AG08396 (cell line): ENCODE data around the gene RAD18.

ENCODE experiments used
- DNase-seq: peaks from one replicate; pipeline ENCODE4 v3.0.0; 2012; ENCODE audit warnings: low spot score, mixed read lengths

RAD18 gene

DNA sequence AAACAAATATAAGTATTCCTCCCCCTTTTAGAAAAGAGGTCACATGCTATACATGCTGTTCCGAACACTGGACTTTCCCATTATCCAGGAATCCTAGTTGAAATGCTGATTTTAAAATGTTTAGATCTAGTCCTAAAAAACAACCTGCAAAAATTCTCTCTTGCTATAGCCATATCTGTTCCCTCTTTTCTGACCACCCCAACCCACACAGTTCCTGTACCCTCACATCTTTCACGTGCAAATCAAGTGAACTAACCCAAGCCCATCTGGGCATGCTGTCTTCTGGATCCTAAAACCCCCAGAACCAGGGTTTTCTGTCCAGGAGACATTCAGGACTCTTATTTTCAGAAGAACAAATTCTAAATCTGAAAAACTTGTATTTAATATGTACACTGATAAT is 67.4 kb downstream of the RAD18 start:
- no peak for DNase-seq

DNA sequence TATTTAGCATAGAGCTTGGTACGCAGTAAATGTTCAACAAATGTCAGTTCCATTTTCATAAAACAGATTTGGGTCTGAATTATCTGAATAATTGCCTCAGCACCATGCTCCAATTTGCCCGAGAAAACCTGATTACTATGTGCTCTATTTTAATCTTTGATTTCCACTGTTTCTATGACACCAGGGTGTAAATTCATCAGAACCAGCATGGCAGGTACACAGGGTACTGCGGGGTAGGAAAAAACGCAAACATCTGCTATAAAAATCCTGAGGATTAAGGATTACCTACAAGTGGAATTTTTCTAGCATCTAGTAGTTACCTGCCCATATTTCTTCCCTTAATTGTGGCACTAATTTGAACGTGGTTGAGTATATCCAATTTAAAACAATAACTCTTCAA is 70.3 kb downstream of the RAD18 start:
- DNase-seq, result no peak

DNA sequence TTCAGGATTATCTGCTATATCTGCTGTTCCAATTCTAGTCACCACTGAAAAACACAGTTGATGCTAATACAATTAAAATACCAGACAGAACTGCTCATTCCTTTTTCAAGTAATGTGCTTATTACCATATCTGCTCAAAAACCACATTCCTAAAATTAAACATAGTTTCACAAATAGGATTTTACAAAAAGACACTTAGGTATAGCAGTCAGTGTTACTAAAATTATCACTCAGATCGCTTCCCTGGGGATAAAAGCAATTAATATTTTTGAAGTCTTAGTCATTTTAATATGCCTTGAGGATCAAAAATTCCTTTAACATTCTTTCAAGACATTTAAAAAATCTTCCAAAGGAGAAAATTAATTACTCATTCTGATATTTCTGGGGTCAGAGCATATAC is 71.5 kb downstream of the RAD18 start:
- DNase-seq, result no peak

DNA sequence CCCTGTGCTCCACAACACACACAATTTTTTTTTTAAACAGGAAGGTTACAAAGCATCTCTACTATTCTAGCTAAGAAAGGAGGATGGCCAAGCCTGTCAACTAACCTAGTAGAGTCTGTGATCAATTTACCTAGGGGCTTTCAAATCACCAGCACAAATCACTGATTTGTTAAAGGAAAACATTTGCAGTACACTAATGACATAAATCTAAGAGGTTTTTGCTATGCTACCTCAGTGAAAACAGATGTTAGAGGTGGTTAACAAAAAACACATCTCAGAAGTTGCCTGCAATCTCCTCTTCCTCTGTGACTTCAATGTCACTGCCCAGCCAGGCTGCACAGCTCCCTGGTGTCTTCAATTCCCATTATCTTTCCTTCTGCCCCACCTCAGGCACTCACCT is 72.0 kb downstream of the RAD18 start:
- DNase-seq, result no peak

DNA sequence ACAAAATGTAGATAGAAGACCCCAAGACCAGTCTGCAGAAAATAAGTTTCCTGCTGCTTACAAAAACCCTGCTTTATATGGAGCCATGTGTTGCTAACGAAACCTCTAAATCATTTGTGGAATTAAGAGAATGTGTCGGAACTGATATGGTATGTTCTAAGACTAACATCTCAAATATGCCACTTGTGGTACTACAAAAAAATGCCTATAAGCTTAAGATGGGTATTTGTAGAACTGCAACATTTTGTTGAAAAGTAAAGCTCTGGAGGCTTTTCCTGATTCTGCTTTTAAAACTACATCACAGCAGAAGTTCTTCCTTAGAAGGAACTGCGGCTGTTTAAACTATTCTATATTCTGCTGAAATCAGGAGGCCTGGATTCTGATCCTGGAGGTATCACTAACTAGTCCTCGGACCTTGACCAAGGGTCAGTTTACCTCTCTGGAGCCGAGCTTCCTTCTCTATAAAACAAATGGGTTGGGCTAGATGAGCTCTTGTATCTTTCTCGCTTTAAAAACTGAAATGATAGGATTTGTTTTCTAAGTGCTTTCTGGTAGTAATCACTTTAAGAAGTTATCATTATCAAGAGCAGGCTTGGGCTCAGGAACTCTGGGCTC is 74.9 kb downstream of the RAD18 start:
- no peak for DNase-seq

DNA sequence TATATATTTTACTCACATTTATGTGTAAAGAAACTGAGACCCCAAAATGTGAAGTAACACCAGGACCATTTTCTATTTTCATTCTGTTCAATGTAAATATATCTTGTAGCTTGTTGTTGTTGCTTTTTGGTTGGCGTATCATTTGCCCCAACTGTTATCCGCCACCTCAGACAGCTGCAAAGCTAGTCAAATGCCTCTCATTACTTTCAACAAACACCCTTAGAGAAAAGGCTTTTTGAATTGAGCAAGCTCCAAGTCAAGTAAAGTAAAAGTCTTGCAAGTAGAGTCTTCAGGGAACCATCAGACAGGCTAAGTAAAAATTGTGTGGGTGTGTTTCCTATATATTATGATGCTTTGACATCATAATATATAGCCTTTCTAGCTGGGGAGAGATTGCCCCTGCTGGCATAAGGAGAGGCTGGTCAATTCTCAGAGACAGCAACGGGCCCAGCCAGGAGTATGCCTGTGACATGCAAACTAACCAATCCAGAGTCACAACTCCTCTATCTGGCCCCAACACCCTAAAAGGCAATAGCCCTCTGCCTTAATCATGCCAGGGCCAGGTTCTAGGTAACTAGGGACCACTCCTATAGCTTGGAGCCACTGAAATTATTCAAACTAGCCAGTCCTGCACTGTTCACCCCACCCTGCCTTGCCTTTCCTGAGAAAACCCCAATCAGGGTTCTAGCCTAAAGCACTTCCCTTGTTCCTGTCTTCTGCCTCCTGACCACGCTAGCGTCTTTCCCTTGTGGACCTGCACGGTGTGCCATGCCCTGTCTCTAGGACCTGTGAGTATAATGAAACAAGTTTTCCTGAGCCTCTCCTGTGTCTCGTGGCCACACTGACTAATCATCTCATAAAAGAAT is 75.6 kb downstream of the RAD18 start:
- no peak for DNase-seq

DNA sequence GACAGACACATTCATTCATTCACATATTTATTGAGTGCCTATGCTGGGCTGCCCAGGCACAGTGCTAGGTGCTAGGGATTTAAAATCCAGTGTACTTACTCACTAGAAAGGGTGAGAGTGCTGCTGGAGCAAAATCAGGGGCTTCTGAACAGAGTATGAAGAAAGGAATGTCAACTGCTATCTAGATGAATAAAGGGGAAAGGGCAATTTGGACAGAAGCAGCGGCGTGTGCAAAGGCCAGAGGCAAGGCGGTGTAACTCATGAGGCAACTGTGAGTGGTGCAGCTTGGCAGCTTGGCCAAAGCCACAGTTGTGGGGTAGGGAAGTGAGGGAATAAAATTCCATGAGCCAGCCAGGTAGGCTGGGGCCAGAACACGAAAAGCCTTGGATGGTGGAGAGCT is 76.7 kb downstream of the RAD18 start:
- no peak for DNase-seq

DNA sequence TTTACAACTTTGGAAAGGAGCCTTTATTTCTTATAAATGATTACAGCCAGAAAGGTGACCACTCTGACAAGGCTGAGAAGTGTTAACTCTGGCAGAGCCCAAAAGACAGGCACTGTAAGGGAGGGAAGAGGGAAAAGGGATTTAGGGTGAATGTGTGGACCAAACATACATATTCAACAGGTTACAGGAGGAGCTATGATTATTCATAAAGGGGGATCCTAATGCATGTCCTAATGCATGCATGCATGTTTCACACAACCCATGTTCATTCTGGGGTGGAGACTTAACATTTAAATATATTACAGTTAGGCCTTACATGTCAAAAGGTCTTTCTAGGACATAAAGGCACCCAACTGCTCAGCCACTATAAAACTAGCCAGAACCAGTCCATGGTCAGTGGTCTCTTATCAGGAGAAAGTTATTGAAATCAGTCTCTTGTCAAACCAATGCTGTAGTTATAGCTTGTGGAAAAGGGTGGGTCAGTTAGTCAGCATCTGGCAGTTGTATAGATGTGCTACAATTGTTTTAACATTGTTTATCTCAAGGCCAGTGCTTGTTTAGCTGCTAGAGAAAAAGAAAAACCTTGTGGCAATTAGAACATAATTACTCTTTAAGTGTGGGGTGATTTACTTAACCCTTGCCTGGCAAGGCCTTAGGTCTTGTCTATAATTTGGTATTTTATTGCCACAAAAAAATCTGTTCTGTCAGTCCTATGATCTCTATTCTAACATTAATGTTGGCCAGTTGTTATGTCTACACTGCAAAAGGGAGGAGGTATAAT is 77.5 kb downstream of the RAD18 start:
- DNase-seq, result no peak

DNA sequence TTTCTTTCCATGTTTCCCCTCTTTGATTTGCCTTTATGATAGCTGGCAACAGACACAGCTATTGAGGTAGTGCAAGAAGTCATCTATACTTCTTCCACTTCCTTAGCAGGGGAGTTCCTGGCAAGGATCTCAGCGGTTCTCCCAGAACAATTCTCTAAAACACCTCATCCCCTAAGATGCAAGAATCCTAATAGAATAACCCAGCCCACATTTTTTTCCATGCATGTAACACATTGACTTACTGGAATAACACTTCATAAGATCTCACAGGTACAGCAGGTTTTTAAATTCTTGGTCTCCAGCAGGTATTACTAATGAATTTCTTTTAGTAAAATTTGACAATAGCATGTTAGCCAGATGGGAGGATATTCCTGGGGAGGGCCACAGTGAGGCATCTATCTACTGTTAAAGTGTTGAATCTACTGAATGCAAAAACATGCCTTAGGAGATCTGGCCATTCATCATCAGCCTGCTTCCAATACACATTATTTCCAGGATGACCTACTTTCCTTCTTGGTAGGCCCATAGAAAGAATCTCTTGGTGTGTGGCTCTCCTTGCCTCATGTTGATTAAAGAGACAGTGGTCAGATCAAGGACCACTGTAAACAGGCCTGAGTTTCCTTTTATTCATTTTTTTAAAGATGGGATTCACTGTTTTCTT is 78.5 kb downstream of the RAD18 start:
- DNase-seq, result no peak

DNA sequence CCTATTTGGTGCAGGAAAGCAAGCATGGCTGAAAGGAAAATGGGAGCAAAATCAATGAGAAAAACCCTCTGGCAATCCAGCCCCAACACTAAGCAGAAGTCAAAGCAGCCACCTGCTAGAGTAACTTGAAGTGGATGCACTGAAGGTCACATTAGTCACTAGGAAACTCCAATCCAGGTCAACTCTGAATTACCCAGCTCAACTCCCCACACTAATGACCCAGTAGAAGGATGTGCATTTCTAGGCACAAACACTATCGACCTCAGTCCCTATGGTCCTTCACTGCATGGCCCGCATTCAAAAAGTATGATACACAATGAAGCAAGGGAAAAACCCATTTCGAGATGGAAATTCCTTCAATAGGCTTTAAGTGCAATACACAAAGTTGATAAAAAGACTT is 80.6 kb downstream of the RAD18 start:
- DNase-seq, result no peak

DNA sequence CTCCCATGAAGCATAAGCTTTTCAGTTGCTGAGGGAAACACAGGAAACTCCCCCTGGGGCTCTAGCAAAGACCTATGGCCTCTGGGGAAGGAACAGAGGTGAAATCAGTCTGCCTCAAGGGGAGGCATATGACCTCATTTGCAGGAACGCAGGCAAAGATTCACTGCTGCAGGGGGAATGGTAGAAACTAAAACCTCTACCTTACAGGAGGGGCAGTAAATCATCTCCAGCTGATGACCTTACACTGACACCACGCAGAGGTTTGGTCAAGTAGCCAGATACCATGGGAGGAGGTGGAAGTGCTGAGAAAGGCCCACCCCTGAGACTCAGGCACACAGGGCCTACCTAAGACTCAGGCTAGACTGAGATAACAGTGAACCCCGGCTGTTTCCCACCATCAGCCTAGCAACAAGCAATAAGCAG is 81.1 kb downstream of the RAD18 start:
- DNase-seq, result no peak

DNA sequence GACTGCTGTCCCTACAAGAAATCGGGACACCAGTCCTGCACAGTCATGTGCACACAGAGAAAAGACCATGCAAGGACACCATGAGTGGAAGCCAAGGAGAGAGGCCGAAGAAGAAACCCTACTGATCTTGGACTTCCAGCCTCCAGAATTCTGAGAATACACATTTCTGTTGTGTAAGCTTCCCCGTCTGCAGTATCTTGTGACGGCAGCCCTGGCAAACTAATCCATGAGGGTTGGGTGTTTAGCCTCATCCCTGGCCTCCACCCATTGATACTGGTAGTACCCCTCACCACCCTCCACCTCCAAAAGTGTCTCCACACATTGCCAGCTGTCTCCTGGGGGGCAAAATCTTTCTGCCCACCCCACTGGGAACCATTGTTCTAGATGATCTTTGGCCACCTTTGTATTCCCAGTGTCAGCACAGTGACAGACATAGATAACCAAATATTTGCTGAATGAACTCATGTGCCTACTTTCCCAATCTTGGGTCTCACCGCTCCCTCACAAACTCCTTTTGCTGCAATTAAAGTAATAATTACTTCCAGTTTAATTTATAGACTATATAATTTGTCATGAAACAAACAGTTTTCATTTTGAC is 83.8 kb downstream of the RAD18 start:
- DNase-seq, result no peak

DNA sequence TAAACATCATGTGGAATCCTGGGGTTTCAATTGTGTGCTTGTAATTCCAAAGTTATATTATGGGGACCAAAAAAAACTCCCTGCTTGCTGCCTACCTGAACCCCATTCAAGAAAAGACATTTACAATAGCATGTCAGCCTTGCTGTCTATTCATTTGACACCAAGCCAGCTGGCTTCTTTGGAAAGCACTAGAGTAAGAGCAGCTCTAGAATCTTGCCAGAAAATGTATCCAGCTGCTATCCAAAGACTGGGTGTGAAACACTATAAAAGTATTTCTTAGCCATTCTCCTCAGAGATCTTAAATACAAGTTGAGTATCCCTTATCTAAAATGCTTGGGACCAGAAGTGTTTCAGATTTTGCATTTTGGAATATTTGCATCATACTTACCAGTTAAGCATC is 87.4 kb downstream of the RAD18 start:
- no peak for DNase-seq

DNA sequence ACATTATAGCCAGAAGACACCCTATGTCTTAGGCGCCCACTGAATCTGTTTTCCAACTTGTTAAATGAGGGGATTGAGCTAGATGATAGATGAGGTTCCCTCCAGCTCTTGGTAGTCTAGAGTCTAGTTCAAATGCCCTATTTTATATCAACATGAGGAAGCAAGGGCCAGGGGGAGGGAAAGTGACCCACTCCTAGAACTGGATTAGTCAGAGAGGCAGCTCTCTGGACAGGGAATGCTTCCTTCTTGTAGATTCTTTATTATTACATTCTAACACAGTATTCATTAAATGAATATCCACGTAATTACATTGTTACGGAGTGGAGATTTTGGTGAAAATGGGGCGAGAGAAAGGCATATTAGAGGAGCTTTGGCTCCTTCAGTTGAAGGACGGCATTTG is 89.5 kb downstream of the RAD18 start:
- no peak for DNase-seq

DNA sequence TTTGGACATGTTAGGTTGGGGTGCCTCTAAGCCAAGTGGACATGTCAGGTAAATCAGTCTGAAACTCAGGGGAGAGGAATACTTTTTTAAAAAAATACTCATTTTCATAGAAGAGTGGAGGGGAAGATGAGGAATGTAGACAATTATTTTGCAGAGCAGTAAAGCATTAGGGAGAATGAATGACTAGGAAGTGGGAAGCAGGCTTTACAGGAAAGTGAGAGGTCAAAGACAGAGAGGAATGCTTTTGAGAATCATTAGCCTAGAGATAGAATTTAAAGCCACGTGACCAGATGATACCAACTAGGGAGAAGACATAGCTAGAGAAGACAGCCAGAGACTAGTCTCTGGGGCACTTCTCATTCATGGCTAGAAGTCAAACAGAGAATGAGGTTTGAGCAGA is 91.0 kb downstream of the RAD18 start:
- no peak for DNase-seq

DNA sequence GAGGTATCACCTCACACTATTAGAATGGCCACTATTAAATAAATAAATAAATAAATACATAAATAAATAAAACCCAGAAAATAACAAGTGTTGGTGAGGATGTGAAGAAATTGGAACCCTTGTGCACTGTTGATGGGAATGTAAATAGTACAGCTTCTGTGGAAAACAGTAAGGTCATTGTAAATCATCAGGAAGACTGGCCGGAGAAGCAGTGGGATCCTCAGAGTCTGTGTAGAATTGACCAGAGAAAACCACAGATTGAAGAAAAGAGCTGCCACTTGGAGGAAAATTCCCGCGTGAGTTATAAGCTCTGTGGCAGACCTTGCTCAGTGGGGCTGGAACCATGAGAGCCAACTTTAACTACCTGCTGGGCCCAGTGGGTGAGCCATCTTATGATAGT is 92.0 kb downstream of the RAD18 start:
- no peak for DNase-seq

DNA sequence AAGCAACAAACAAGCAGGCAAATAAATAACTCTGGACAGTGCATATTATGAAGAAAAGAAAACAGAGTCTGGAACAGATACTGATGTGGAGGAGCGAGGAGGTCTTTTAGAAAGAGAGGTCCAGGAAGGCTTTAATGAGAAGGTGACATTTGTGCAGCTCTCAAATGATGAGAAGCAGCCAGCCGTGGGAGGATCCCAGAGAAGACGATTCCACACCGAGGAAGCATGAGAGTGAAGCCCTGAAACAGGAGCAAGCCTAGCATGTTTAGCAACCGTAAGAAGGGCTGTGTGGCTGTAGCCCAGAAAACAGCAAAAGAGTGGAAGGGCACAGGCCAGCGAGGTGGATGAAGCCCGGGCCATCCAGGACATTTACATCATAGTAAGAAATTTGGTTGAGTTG is 93.1 kb downstream of the RAD18 start:
- DNase-seq, result no peak

DNA sequence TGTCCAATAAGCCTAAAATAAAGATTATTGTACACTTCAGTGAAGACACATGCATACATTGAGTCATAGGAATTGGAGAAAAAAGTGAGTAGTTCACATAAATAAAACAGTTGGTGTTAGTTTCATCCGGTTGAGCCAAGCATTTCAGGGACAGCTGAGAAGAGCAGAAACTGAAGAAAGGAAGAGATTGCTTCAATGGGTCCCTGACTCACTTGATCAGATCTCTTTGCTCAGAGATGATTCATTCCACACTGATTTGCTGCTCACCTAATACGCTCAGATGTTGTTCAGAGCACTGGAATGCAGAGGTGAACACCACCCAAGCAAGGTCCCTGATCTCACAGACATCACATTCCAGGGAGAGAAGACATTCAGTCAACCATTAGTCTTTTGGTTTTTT is 93.7 kb downstream of the RAD18 start:
- peak; percentile 75 for DNase-seq

DNA sequence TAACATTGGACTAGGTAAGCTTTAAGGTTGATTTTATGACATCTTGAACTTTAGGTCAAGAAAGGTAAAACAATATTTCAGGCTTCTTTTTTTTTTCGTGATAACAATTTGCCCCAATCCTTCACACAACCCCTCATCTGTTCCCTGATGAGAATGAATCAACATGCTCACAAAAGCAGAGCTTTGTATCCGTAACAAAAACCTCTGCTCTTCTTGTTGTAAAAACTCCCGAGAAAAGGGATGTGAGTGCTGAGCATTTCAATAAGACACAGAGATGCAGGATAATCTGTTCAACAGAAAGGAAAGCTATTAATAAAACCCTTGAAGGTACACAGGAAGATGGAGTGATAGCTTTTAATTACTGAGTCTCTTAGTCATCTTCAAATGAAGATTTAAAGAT is 94.3 kb downstream of the RAD18 start:
- no peak for DNase-seq

DNA sequence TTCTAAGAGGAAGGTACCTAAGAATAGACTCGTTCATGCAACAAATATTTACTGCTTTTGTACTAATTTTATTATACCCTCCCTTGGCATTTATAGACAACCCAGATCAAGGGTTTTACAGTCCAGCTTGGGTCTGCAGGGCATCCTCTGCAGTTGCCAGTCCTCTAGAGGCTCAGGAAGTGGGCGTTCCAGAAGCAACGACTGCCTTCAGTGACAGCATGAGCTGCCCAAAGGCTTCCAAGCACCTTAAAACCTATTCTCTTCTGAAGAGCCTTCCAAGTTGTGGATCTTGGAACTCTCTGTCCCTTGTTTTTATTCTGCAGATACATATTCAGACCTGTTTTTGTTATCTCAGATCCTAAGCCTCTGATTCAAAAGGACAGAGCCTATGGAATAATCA is 95.6 kb downstream of the RAD18 start:
- no peak for DNase-seq

DNA sequence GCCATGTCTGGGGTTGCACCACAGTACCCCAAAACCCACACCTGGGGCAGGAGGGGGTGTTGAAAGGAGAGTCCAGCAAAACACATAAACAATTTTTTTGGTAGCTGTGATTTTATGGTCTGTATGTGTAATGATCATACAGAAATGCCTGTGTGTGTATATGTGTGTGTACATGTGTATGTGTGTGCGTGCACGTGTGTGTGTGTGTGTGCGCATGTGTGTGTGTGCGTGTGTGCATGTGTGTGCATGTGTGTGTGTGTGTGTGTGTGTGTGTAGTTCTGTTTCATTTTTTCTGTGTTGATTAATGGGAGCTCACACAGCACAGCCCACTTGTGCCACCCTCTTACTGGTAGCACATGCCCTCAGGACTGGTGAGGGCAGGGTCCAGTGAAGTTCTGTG is 97.6 kb downstream of the RAD18 start:
- no peak for DNase-seq
